SH-SY5Y (cell line): ENCODE measurements around the gene TCF25.

Source experiments
- GATA2 ChIP-seq: IDR thresholded peaks from 2 replicates; pipeline ENCODE4 v1.6.1; 2011; ENCODE audit warnings: mild to moderate bottlenecking, low read depth, low read length
- GATA3 ChIP-seq: IDR thresholded peaks from 2 replicates; pipeline ENCODE4 v1.6.1; 2011; ENCODE audit warnings: low read depth, mild to moderate bottlenecking, low read length, moderate library complexity

GRCh38 chr16:89899879-89900481 is 26.6 kb downstream of the TCF25 start:
- TF ChIP-seq GATA2 (no peak), GATA3 (no peak)
